Gastroesophageal sphincter (tissue), 3 donors: ENCODE data around the gene PIP5KL1.

Experiments used
- CTCF ChIP-seq, 4 experiments: fragments of 200-600 bp in 2 of 4; fragments of 450-650 bp in 2 of 4; sonication (generic) in 1 of 4; IDR thresholded peaks; one replicate each; pipeline ENCODE4 v1.5.1; 2017 to 2019; ENCODE audit warnings: antibody characterized with exemption in 4 of 4, mild to moderate bottlenecking in 2 of 4, moderate library complexity in 2 of 4
- EP300 ChIP-seq: sonication (generic); formaldehyde crosslinking; IDR thresholded peaks from one replicate; pipeline ENCODE4 v1.6.1; 2017; ENCODE audit warnings: antibody characterized with exemption, mild to moderate bottlenecking
- POLR2A ChIP-seq, 2 donors: fragments of 450-650 bp; IDR thresholded peaks; one replicate each; pipeline ENCODE4 v1.6.1; 2017; ENCODE audit warnings: antibody characterized with exemption in 2 of 2, mild to moderate bottlenecking in 2 of 2, moderate library complexity in 1 of 2
- POLR2AphosphoS5 ChIP-seq: sonication (generic); formaldehyde crosslinking; IDR thresholded peaks from one replicate; pipeline ENCODE4 v1.6.1; 2017; ENCODE audit warnings: antibody characterized with exemption

- TF ChIP-seq CTCF (IDR thresholded peaks at IDR 0.05), result no peak
- TF ChIP-seq POLR2A (IDR thresholded peaks at IDR 0.05), result no peak
- no peak for TF ChIP-seq POLR2AphosphoS5
- TF ChIP-seq EP300, result no peak
Measured at GRCh38 chr9:127892831-127893230, 37.7 kb downstream of the PIP5KL1 start.
